Body of pancreas (tissue), 4 donors: ENCODE results near the gene ADAMTSL4.

Experiments
- POLR2A ChIP-seq, 3 donors: fragments of 450-650 bp; IDR thresholded peaks; one replicate each; pipeline ENCODE4 v1.6.1; 2016; ENCODE audit warnings: antibody characterized with exemption in 3 of 3, mild to moderate bottlenecking in 2 of 3
- TF ChIP-seq, protein P1 (sequence below), 7 experiments: fragments of 450-650 bp in 4 of 7; fragments of 200-600 bp in 3 of 7; sonication (generic) in 3 of 7; IDR thresholded peaks; one replicate each; pipeline ENCODE4 v1.5.1; 2016 to 2019; ENCODE audit warnings: antibody characterized with exemption in 7 of 7

DNA sequence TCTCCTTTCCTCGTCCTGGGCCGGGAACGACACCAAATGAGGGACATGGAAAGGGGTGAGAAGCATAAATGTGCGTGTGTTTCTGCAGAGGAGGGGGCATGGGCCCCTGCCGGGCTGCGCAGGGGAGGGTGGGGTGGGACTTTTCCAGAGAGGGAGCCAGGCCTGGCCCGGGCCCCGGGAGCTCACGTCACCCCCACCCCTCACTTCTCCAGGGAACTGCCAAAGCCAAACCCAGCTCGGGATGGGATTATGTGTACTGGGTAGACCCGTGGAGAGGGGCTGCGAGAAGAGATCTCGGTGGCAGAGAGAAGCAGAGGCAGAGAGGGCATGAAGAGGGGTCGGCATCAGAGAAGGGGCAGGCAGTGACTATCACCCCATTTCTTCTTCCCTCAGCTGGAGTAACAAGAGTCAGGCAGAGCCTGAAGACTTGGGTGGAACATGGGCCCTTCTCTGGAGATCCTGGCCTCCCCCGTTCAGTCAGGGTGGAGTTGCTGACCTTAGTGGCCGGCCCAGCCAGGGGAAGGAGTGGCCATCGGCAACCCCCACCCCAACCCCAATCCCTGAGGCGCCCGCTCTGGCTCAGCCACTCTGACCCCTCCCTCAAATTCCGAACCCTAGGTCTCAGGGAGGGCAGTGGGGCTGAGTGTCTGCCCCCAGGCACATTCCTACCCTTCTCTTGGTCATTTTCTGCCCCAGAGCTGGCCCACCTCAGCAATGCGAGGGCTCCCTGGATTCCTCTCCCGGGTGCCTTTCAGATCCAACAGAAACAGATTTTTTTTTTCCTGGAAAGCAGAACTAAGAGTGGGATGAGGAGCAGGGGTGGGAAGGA, 1.2 kb downstream of the ADAMTSL4 start:
- TF ChIP-seq POLR2A (IDR thresholded peaks at IDR 0.05): no peak
- TF ChIP-seq, protein P1, sequence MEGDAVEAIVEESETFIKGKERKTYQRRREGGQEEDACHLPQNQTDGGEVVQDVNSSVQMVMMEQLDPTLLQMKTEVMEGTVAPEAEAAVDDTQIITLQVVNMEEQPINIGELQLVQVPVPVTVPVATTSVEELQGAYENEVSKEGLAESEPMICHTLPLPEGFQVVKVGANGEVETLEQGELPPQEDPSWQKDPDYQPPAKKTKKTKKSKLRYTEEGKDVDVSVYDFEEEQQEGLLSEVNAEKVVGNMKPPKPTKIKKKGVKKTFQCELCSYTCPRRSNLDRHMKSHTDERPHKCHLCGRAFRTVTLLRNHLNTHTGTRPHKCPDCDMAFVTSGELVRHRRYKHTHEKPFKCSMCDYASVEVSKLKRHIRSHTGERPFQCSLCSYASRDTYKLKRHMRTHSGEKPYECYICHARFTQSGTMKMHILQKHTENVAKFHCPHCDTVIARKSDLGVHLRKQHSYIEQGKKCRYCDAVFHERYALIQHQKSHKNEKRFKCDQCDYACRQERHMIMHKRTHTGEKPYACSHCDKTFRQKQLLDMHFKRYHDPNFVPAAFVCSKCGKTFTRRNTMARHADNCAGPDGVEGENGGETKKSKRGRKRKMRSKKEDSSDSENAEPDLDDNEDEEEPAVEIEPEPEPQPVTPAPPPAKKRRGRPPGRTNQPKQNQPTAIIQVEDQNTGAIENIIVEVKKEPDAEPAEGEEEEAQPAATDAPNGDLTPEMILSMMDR (IDR thresholded peaks at IDR 0.05): no peak
